HepG2 (cell line): ENCODE measurements around the gene BICRAL. TPM values are rescaled to one million over a fixed set of nuclear protein-coding genes. Genes with fewer than 3 reads are reported as not detected.

ENCODE experiments used
- CEBPG ChIP-seq: IDR thresholded peaks from 2 replicates; pipeline ENCODE4 v1.6.1; 2016
- FOXK2 ChIP-seq: fragments of 450-650 bp; IDR thresholded peaks from 2 replicates; pipeline ENCODE4 v1.6.1; 2016
- GTF3A ChIP-seq: sonication (generic); formaldehyde crosslinking; conservative IDR thresholded peaks from 2 replicates; pipeline ENCODE4 v1.4.0; 2020; ENCODE audit warnings: mild to moderate bottlenecking, missing genetic modification reagents
- MBNL3 ChIP-seq: fragments of 250-450 bp; sonication (Bioruptor Pico); conservative IDR thresholded peaks from 2 replicates; pipeline ENCODE4 v1.8.0; 2022; ENCODE audit warnings: mild to moderate bottlenecking, inconsistent platforms
- MEF2D ChIP-seq: sonication (generic); formaldehyde crosslinking; IDR thresholded peaks from 2 replicates; pipeline ENCODE4 v1.5.1; 2020; ENCODE audit warnings: mild to moderate bottlenecking, missing genetic modification reagents
- NCOA1 ChIP-seq: sonication (generic); formaldehyde crosslinking; IDR thresholded peaks from 2 replicates; pipeline ENCODE4 v1.9.0; 2021; ENCODE audit warnings: missing genetic modification reagents
- SMARCE1 ChIP-seq: fragments of 450-650 bp; IDR thresholded peaks from 2 replicates; pipeline ENCODE4 v1.6.1; 2017; ENCODE audit warnings: borderline replicate concordance
- SP5 ChIP-seq: IDR thresholded peaks from 2 replicates; pipeline ENCODE4 v1.6.1; 2016; ENCODE audit warnings: low read depth, borderline replicate concordance
- SRSF1 ChIP-seq: fragments of 200-400 bp; formaldehyde crosslinking; optimal IDR thresholded peaks from 2 replicates; pipeline ENCODE3; 2017; ENCODE audit warnings: mild to moderate bottlenecking, low read depth, low read length, moderate library complexity
- TP53 ChIP-seq: sonication (generic); formaldehyde crosslinking; conservative IDR thresholded peaks from 2 replicates; pipeline ENCODE4 v1.4.0; 2020; ENCODE audit warnings: missing genetic modification reagents
- TRIM24 ChIP-seq: sonication (generic); formaldehyde crosslinking; IDR thresholded peaks from 2 replicates; pipeline ENCODE4 v1.8.0; 2022; ENCODE audit warnings: mild to moderate bottlenecking, missing genetic modification reagents
- ZNF143 ChIP-seq: sonication (generic); formaldehyde crosslinking; IDR thresholded peaks from 2 replicates; pipeline ENCODE4 v1.4.0; 2020; ENCODE audit warnings: missing genetic modification reagents
- ZNF3 ChIP-seq: IDR thresholded peaks from 2 replicates; pipeline ENCODE4 v1.7.0; 2017; ENCODE audit warnings: inconsistent platforms
- ZNF30 ChIP-seq: sonication (generic); formaldehyde crosslinking; IDR thresholded peaks from 2 replicates; pipeline ENCODE4 v1.5.0; 2020; ENCODE audit warnings: mild to moderate bottlenecking, missing genetic modification reagents
- ZNF724P ChIP-seq: sonication (generic); formaldehyde crosslinking; IDR thresholded peaks from 2 replicates; pipeline ENCODE4 v1.8.0; 2022; ENCODE audit warnings: missing genetic modification reagents, borderline replicate concordance
- ZNF747 ChIP-seq: sonication (generic); formaldehyde crosslinking; IDR thresholded peaks from 2 replicates; pipeline ENCODE4 v1.8.1; 2023; ENCODE audit warnings: missing genetic modification reagents, mild to moderate bottlenecking, borderline replicate concordance
- ZNF816 ChIP-seq: sonication (generic); formaldehyde crosslinking; IDR thresholded peaks from 2 replicates; pipeline ENCODE4 v1.8.0; 2022; ENCODE audit warnings: missing genetic modification reagents, mild to moderate bottlenecking, borderline replicate concordance
- ZNF883 ChIP-seq: sonication (generic); formaldehyde crosslinking; IDR thresholded peaks from 2 replicates; pipeline ENCODE4 v1.5.1; 2020; ENCODE audit warnings: mild to moderate bottlenecking, missing genetic modification reagents; ENCODE audit errors: not compliant biosample characterization
- polyA plus RNA-seq, 8 experiments: library from polyadenylated mRNA; depleted of rRNA in 3 of 8; stranded (reverse) in 7 of 8; unstranded in 1 of 8; fragments of >200 nt; fragmentation: Illumina TruSeq in 4 of 8; extraction: Trizol in 4 of 8; gene quantifications; 2 replicates each; pipeline versions ENCODE4 v1.2.1 to v1.2.3, GENCODE V29; 2011 to 2016; ENCODE audit warnings: low read depth in 4 of 8, missing spikeins in 1 of 8, mixed read lengths in 1 of 8; ENCODE audit not compliant: insufficient read depth in 1 of 8
- total RNA-seq, 5 experiments: library from RNA; depleted of rRNA; stranded (reverse); fragments of >200 nt; fragmentation: Illumina TruSeq; extraction: Trizol; gene quantifications; 2 replicates each; pipeline ENCODE4 v1.2.3, GENCODE V29; 2016; ENCODE audit warnings: low read depth in 1 of 5
- TF ChIP-seq, protein P1 (sequence below): fragments of 450-650 bp; IDR thresholded peaks from 2 replicates; pipeline ENCODE4 v1.6.1; 2017; ENCODE audit warnings: mild to moderate bottlenecking
- TF ChIP-seq, protein P2 (sequence below): sonication (generic); formaldehyde crosslinking; IDR thresholded peaks from 2 replicates; pipeline ENCODE4 v1.9.0; 2021; ENCODE audit warnings: missing genetic modification reagents, borderline replicate concordance
- TF ChIP-seq, protein P3 (sequence below): sonication (generic); formaldehyde crosslinking; IDR thresholded peaks from 2 replicates; pipeline ENCODE4 v1.4.0; 2020; ENCODE audit warnings: mild to moderate bottlenecking, missing genetic modification reagents, borderline replicate concordance
- TF ChIP-seq, protein P4 (sequence below), 2 experiments: fragments of 450-650 bp in 1 of 2; sonication (generic) in 1 of 2; formaldehyde crosslinking; IDR thresholded peaks; 2 replicates each; pipeline versions ENCODE4 v1.5.0 to v1.8.0; 2020 to 2022; ENCODE audit warnings: mild to moderate bottlenecking in 1 of 2, missing genetic modification reagents in 1 of 2

Gene BICRAL
- total and polyA plus RNA-seq, 2 of the 13 experiments (the other 11 are each of a cell fraction or from before 2014, with no cell fraction given), result 5.0 to 13.5 TPM

DNA sequence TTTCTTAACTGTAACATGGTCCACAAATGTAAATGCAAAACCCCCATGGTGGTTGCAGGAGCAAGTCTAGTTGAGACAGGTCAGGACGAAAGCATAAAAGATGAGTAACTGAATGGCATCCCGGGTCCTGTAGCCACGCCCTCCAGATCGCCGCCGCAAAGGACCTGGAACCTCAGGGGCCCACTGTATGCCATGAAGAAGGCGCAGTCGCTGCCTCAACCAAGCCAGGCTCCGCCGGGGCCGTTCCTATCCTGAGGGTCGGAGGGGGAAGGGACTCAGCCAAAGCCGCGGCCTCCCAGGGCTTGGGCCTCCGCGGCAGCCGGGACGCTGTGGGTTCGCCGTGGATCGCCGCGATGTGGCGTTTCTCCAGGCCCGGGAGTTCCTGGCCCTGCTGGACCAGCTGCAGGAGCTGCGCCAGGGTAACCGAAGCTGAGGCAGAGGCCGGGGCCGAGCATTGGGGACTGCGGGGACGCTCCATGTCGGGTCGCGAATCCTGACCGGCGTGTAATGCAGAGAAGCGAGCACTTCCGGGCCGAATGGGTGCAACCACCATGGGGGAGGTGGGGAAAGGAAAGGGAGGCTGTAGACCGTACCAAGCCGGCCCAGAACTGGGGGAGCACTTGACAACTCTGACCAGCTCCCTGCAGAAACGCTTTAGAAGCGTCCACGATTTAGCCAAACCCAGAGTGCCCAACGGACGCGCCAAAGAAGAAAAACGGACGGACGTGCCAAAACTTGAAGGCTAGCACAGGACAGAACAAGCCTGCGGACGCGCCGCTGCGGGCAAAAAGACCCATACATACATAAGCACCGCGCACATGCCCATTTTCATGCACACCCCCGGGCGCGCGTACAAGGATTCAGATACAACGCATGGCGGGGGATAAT, 108.7 kb downstream of the BICRAL start (continued):
- TF ChIP-seq, protein P1, sequence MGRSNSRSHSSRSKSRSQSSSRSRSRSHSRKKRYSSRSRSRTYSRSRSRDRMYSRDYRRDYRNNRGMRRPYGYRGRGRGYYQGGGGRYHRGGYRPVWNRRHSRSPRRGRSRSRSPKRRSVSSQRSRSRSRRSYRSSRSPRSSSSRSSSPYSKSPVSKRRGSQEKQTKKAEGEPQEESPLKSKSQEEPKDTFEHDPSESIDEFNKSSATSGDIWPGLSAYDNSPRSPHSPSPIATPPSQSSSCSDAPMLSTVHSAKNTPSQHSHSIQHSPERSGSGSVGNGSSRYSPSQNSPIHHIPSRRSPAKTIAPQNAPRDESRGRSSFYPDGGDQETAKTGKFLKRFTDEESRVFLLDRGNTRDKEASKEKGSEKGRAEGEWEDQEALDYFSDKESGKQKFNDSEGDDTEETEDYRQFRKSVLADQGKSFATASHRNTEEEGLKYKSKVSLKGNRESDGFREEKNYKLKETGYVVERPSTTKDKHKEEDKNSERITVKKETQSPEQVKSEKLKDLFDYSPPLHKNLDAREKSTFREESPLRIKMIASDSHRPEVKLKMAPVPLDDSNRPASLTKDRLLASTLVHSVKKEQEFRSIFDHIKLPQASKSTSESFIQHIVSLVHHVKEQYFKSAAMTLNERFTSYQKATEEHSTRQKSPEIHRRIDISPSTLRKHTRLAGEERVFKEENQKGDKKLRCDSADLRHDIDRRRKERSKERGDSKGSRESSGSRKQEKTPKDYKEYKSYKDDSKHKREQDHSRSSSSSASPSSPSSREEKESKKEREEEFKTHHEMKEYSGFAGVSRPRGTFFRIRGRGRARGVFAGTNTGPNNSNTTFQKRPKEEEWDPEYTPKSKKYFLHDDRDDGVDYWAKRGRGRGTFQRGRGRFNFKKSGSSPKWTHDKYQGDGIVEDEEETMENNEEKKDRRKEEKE, result no peak
- TF ChIP-seq, protein P2, sequence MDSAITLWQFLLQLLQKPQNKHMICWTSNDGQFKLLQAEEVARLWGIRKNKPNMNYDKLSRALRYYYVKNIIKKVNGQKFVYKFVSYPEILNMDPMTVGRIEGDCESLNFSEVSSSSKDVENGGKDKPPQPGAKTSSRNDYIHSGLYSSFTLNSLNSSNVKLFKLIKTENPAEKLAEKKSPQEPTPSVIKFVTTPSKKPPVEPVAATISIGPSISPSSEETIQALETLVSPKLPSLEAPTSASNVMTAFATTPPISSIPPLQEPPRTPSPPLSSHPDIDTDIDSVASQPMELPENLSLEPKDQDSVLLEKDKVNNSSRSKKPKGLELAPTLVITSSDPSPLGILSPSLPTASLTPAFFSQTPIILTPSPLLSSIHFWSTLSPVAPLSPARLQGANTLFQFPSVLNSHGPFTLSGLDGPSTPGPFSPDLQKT (CRISPR knock-in tag), result no peak
- TF ChIP-seq TRIM24 (CRISPR knock-in tag) (peak; percentile 71; the same call in 1 of the 2 replicates), NCOA1 (CRISPR knock-in tag) (peak; percentile 87), ZNF816 (CRISPR knock-in tag) (peak; percentile 65; the same call in 1 of the 2 replicates), SMARCE1 (no peak), CEBPG (CRISPR knock-in tag) (peak; percentile 21; the same call in 1 of the 2 replicates), TP53 (CRISPR knock-in tag) (peak; percentile 47; the same call in 1 of the 2 replicates), ZNF747 (peak; percentile 99), ZNF30 (no peak; the same call in 1 of the 2 replicates), ZNF3 (no peak), MBNL3 (no peak), GTF3A (peak; percentile 99), ZNF724P (CRISPR knock-in tag) (no peak; the same call in 1 of the 2 replicates), ZNF883 (CRISPR knock-in tag) (peak; percentile 96), MEF2D (CRISPR knock-in tag) (peak; percentile 91), SRSF1 (peak; percentile 93), FOXK2 (peak; percentile 97), SP5 (CRISPR knock-in tag) (peak; percentile 40; the same call in 1 of the 2 replicates), ZNF143 (CRISPR knock-in tag) (peak; percentile 59)
- TF ChIP-seq, protein P3, sequence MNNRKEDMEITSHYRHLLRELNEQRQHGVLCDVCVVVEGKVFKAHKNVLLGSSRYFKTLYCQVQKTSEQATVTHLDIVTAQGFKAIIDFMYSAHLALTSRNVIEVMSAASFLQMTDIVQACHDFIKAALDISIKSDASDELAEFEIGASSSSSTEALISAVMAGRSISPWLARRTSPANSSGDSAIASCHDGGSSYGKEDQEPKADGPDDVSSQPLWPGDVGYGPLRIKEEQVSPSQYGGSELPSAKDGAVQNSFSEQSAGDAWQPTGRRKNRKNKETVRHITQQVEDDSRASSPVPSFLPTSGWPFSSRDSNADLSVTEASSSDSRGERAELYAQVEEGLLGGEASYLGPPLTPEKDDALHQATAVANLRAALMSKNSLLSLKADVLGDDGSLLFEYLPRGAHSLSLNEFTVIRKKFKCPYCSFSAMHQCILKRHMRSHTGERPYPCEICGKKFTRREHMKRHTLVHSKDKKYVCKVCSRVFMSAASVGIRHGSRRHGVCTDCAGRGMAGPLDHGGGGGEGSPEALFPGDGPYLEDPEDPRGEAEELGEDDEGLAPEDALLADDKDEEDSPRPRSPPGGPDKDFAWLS (CRISPR knock-in tag), result peak; percentile 95
- TF ChIP-seq, protein P4, sequence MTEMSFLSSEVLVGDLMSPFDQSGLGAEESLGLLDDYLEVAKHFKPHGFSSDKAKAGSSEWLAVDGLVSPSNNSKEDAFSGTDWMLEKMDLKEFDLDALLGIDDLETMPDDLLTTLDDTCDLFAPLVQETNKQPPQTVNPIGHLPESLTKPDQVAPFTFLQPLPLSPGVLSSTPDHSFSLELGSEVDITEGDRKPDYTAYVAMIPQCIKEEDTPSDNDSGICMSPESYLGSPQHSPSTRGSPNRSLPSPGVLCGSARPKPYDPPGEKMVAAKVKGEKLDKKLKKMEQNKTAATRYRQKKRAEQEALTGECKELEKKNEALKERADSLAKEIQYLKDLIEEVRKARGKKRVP (CRISPR knock-in tag; IDR thresholded peaks at IDR 0.05), result peak; percentile 75
